Caco-2 (cell line): ENCODE data around the gene NDST1. TPM values are rescaled to one million over a fixed set of nuclear protein-coding genes. Genes with fewer than 3 reads are reported as not detected.

Source experiments
- BruUV-seq: library from RNA; stranded (reverse); fragments of 400-500 nt; replicated peaks from 2 replicates; lab custom pipeline; 2021; lab: Mats Ljungman, UMichigan
- CTCF ChIA-PET: fragments of 300-600 bp; sonication (Branson Sonifier 250); formaldehyde crosslinking; loops from one replicate; lab custom pipeline; 2022; ENCODE audit warnings: antibody characterized with exemption; lab: Charles Lee
- POLR2A ChIA-PET: fragments of 300-600 bp; sonication (Branson Sonifier 250); formaldehyde crosslinking; loops from one replicate; lab custom pipeline; 2022; ENCODE audit warnings: antibody characterized with exemption; lab: Charles Lee
- DNase-seq, 2 experiments: peaks; one replicate each; pipeline versions ENCODE4 v3.0.0 to v3.0.0-alpha.2; 2020 to 2022
- H3K27me3 ChIP-seq: replicated peaks from 2 replicates; pipeline ENCODE4 v1.6.0; 2011; ENCODE audit warnings: low read length; ENCODE audit not compliant: control insufficient read depth, insufficient read depth
- H3K36me3 ChIP-seq: 2 replicates; pipeline ENCODE4 v1.5.1; 2011; ENCODE audit warnings: low read length; ENCODE audit not compliant: control insufficient read depth, insufficient read depth
- H3K4me1 ChIP-seq: fragments of 250-450 bp; sonication (Bioruptor Pico); 2 replicates; pipeline ENCODE4 v1.5.1; 2020; ENCODE audit warnings: mild to moderate bottlenecking
- H3K4me3 ChIP-seq: 2 replicates; pipeline ENCODE4 v1.5.1; 2011; ENCODE audit warnings: low read depth, mild to moderate bottlenecking, control low read depth, low read length
- H3K9me3 ChIP-seq: fragments of 250-450 bp; sonication (Bioruptor Pico); 2 replicates; pipeline ENCODE4 v1.5.1; 2020; ENCODE audit warnings: mild to moderate bottlenecking, moderate library complexity
- H3K27ac Mint-ChIP-seq: one replicate; pipeline ENCODE4 v1.8.0; 2022; ENCODE audit warnings: mixed read lengths; ENCODE audit not compliant: unreplicated experiment
- H3K27me3 Mint-ChIP-seq: one replicate; pipeline ENCODE4 v1.8.0; 2022; ENCODE audit warnings: mixed read lengths; ENCODE audit not compliant: insufficient read depth, unreplicated experiment
- H3K36me3 Mint-ChIP-seq: one replicate; pipeline ENCODE4 v1.8.0; 2022; ENCODE audit warnings: mild to moderate bottlenecking, mixed read lengths; ENCODE audit not compliant: insufficient read depth, unreplicated experiment
- H3K4me1 Mint-ChIP-seq: one replicate; pipeline ENCODE4 v1.8.0; 2022; ENCODE audit warnings: low read depth, mixed read lengths; ENCODE audit not compliant: unreplicated experiment
- H3K4me3 Mint-ChIP-seq: one replicate; pipeline ENCODE4 v1.8.0; 2022; ENCODE audit warnings: mild to moderate bottlenecking, moderate library complexity, mixed read lengths; ENCODE audit not compliant: unreplicated experiment
- H3K9me3 Mint-ChIP-seq: one replicate; pipeline ENCODE4 v1.8.0; 2022; ENCODE audit warnings: mixed read lengths; ENCODE audit not compliant: unreplicated experiment
- intact Hi-C: fragments of 100-400 bp; cut with micrococcal nuclease; formaldehyde crosslinking; loops from one replicate; pipeline ENCODE4 v1.10.0; 2022; ENCODE audit not compliant: unreplicated experiment
- total RNA-seq: library from RNA; stranded (reverse); gene quantifications from 2 replicates; pipeline ENCODE4 v1.2.3, GENCODE V29; 2022
- TF ChIP-seq, protein P1 (sequence below), 2 experiments: fragments of 200-600 bp in 1 of 2; IDR thresholded peaks; 1 replicate in 1 of 2; 2 replicates in 1 of 2; pipeline versions ENCODE4 v1.5.1 to v1.8.0; 2011 to 2022; ENCODE audit warnings: antibody characterized with exemption in 1 of 2, control low read depth in 1 of 2, inconsistent platforms in 1 of 2, low read depth in 1 of 2, low read length in 1 of 2, mild to moderate bottlenecking in 1 of 2, moderate library complexity in 1 of 2; ENCODE audit not compliant: insufficient read depth in 1 of 2, severe bottlenecking in 1 of 2, unreplicated experiment in 1 of 2

The NDST1 gene
- total RNA-seq, 1 experiment from 2014 or later: 110 TPM

DNA sequence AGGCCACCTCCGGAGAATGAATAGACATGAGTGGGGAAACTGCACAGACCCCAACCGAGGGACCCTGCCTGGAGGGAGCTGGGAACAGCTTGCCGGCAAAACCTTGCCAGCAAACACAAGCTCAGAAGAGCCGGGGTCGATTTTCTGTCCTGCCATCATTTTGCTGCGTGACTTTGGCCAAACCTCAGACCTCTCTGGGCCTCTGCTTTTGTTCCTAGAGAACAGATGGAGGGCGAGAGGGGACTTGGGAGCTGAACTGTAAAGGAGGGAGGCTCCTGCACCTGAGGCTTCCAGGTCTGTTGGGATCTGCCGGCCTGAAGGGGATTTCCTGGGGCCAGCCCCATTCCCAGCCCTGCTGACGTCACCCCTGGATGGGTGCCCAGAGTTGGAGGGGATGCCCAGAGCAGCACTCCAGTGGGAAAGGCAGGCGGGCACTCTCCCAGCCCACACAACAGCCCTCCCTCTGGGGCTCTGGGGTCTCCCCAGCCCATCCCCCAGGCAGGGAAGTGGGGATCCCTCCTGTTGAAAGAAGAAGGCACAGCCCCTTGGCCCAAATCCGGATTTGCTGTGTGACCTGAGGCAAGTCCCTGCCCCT is 92.1 kb downstream of the NDST1 start:
- intact Hi-C loops: no loop called here
- Mint-ChIP-seq H3K27me3 (no peaks in the 10 kb centered on the region), H3K27ac (no peak overlapping the region), H3K36me3 (no peaks in the 10 kb centered on the region), H3K4me1 (peaks cover 16% of the 10 kb centered on the region), H3K9me3 (no peaks in the 10 kb centered on the region), H3K4me3 (no peak overlapping the region)
- CTCF ChIA-PET: no interaction called here
- no peaks in the 10 kb centered on the region; the same call in 1 of the 2 replicates for H3K36me3 ChIP-seq
- H3K4me1 ChIP-seq: peaks cover 20% of the 10 kb centered on the region
- TF ChIP-seq, protein P1, sequence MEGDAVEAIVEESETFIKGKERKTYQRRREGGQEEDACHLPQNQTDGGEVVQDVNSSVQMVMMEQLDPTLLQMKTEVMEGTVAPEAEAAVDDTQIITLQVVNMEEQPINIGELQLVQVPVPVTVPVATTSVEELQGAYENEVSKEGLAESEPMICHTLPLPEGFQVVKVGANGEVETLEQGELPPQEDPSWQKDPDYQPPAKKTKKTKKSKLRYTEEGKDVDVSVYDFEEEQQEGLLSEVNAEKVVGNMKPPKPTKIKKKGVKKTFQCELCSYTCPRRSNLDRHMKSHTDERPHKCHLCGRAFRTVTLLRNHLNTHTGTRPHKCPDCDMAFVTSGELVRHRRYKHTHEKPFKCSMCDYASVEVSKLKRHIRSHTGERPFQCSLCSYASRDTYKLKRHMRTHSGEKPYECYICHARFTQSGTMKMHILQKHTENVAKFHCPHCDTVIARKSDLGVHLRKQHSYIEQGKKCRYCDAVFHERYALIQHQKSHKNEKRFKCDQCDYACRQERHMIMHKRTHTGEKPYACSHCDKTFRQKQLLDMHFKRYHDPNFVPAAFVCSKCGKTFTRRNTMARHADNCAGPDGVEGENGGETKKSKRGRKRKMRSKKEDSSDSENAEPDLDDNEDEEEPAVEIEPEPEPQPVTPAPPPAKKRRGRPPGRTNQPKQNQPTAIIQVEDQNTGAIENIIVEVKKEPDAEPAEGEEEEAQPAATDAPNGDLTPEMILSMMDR (IDR thresholded peaks at IDR 0.05; ENCODE audit: insufficient read depth in 1 of 2, low read depth in 1 of 2, low read length in 1 of 2, severe bottlenecking in 1 of 2, unreplicated experiment in 1 of 2): no peak
- no TSS peak for BruUV-seq
- DNase-seq: no peak
- no peak overlapping the region for H3K4me3 ChIP-seq
- no peaks in the 10 kb centered on the region for H3K27me3 ChIP-seq
- POLR2A ChIA-PET: no interaction called here
- H3K9me3 ChIP-seq: no peaks in the 10 kb centered on the region

DNA sequence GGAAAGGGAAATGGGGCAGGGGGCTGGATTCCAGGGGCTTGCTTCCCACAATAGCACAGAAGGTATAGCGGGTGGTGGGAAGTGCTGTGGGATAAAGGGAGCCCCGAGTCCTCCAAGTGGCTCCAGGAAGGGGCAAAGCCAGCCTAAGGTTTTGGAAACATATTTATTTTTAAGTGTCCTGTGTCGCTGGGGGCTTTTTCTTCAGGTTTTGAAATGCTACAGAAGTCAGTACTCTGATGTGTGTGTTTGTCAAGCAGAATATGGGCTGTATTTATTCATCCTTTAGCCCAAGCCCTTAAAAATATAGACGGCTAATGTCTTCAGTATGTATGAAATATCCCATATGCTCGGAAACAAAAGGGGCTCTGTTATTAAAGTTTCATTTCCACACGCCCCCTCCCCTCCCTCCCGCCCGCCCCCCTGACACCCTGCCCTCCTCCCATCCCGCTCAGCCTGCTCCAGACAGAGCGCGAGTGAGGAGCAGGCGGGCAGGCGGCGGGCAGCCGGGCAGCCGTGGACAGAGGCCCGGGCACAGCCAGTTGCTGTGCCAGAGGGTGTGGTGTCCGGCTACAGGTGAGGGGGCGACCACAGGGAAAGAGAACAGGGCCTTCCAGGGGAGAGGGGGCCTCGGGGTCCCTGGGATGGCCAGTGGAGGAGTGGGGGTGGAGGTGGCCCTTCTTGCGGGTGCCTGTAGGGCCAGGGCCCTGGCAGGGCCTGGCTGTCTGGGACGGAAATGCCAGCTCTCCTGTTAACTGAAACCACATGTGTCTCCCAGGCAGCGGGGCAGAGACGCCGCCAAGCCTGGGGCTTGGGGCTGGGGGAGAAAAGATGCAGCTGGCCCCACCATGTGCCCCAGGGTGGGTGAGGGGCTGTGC is 92.9 kb downstream of the NDST1 start:
- ChIA-PET POLR2A (no interaction called here), CTCF (no interaction called here)
- BruUV-seq: no TSS peak
- H3K27me3 Mint-ChIP-seq: no peaks in the 10 kb centered on the region
- intact Hi-C loops: no loop called here
- TF ChIP-seq, protein P1 (IDR thresholded peaks at IDR 0.05; ENCODE audit: insufficient read depth in 1 of 2, low read depth in 1 of 2, low read length in 1 of 2, severe bottlenecking in 1 of 2, unreplicated experiment in 1 of 2): no peak
- DNase-seq: no peak
- H3K4me1 ChIP-seq: peaks cover 22% of the 10 kb centered on the region
- H3K4me3 ChIP-seq: no peak overlapping the region
- H3K4me1 Mint-ChIP-seq: peaks cover 14% of the 10 kb centered on the region
- no peaks in the 10 kb centered on the region; the same call in 1 of the 2 replicates for H3K36me3 ChIP-seq
- H3K27ac Mint-ChIP-seq: no peak overlapping the region
- H3K36me3 Mint-ChIP-seq: no peaks in the 10 kb centered on the region
- H3K4me3 Mint-ChIP-seq: no peak overlapping the region
- H3K9me3 Mint-ChIP-seq: no peaks in the 10 kb centered on the region
- no peaks in the 10 kb centered on the region for H3K9me3 ChIP-seq
- H3K27me3 ChIP-seq: no peaks in the 10 kb centered on the region

DNA sequence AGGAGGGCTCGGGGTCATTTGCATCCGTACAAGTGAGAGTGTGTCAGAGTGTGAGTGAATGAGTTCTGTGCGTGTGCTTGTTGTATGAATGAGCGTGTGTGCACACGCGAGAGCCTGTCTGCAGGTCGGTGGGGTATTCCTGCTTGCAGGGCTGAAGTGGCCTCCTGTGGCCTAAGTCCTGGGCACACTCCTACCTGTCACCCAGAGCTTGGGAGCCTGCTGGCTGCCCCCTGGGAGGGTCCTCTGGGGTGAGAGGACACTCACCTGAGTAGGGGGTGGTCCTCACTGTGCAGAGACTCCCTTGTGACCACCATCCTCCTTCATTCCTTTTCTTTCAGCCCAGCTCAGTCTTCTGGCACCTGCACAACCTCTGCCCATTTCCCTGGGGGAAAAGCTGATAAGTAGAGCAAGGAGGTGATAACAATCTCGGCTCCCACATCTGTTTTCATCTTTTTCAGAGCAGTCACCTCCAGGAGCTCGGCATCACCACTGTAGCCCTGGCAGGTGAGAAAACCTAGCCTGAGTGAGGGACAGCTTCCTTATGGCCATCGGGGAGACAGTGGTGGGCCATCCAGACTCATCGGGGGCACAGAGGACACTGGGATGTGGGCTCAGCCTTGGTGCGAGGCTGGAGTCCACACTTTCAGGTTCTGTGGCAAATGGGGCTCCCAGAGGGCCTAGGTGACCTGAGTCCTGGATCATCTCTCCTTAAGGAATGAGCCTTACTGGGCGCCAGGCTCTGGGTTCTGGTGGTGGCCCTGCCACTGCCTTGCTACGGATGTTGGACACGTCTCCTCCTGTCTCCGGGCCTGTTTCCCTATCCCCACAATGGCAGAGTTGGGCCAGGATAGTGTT is 93.8 kb downstream of the NDST1 start:
- Histone ChIP-seq H3K4me3 (no peak overlapping the region), H3K9me3 (no peaks in the 10 kb centered on the region), H3K4me1 (peaks cover 15% of the 10 kb centered on the region), H3K27me3 (no peaks in the 10 kb centered on the region), H3K36me3 (no peaks in the 10 kb centered on the region; the same call in 1 of the 2 replicates)
- ChIA-PET POLR2A (no interaction called here), CTCF (no interaction called here)
- intact Hi-C loops: no loop called here
- Mint-ChIP-seq H3K4me1 (peaks cover 9% of the 10 kb centered on the region), H3K9me3 (no peaks in the 10 kb centered on the region), H3K27ac (no peak overlapping the region), H3K36me3 (no peaks in the 10 kb centered on the region), H3K27me3 (no peaks in the 10 kb centered on the region), H3K4me3 (no peak overlapping the region)
- TF ChIP-seq, protein P1 (IDR thresholded peaks at IDR 0.05; ENCODE audit: insufficient read depth in 1 of 2, low read depth in 1 of 2, low read length in 1 of 2, severe bottlenecking in 1 of 2, unreplicated experiment in 1 of 2): no peak
- no peak for DNase-seq
- no TSS peak for BruUV-seq
